Activated naive CD8-positive, alpha-beta T cell treated with anti-CD3 and anti-CD28 coated beads, Interleukin-2, amount 50 U/mL, for 16 hours (primary cell): ENCODE results near the gene KCNE4.
"Not testable (repeated sequence)": the region's sequence is repeated elsewhere in the genome, so short reads cannot be mapped to it uniquely, and the experiment has no call there.

Experiments used
- DNase-seq: peaks from one replicate; pipeline ENCODE4 v3.0.0-alpha.2; 2020; ENCODE audit warnings: low read depth, low spot score

Gene KCNE4

DNA sequence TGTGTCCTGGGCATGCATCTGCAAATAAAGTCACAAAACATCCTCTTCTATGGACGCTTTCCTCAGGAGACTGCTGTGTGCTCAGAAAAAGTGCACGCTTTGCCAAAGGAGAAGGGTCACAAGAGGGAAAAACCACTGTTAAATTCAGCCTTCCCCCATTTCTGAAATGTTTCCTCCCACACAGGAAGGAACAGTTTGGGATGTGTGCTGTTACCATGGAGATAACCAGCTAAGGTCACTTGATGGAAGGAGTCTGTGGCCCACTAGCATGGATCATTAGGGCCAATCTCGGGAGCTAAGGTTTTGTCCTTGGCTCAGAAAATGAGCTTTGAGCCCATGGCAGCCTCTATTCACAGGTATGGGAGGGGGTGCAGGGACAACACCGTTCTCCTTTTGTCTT, 5.6 kb downstream of the KCNE4 start:
- DNase-seq: no peak

DNA sequence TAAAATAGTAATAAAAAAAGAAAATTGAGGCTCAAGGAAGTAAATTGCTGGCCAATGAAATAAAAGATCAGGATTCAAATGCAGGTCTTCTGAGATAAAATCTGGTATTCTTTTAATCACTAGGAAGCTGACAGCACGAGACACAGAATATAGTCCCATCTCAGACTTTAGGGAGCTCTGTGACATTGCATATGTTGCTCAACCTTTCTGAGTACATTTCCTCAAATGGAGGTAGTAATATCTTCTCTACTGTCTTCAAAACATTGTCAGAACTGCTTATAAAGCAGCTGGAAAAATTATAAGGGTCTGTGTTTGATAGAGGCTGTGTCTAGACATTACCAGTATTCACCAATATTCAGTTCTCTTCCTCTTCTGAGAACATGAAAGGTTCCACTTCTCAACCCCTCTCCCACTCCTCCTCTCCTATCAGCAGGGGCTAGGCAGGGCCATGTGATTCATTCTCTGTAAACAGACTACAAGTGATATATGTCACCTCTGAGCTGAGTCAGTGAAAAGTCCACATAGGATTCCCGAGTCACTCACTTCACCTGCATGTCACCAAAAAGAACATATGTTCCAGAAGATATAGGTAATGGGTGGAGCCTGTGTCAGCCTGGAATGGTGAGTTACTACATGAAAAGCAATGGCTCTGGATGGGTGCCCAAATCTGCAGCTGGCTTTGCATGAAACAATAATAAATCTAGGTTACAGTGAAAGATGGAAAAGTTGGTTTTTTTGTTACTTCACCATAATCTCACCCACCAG, 7.1 kb downstream of the KCNE4 start:
- no peak for DNase-seq

DNA sequence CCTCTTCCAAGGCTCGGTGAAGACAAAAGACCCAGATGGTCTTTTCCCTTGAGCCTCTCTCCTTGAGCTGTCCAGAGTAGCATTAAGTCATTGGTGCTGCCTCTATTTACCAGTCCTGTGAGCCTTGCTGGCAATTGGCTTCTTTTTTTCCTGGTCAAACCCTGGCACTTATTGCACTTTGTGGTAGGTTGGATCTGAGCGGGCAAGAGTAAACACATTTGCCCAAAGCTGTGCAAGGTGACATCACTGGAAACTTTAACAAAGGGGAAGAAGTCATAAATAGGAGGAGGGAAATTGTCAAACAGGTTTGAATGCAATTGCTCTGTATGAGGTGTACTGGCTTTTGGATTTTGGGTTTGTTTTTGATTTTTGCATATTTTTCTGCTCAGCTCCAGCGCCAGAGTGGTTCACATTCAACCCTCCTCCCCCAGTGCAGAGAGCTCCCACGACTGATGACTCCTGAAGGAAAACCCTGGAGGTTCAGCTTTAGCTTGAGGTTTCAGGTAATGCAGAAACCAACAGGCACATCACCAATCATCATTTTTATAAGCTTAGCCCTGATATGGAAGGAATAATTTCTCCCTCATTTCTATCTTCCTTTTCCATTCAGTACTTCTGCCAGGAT, 8.3 kb downstream of the KCNE4 start:
- DNase-seq: no peak

DNA sequence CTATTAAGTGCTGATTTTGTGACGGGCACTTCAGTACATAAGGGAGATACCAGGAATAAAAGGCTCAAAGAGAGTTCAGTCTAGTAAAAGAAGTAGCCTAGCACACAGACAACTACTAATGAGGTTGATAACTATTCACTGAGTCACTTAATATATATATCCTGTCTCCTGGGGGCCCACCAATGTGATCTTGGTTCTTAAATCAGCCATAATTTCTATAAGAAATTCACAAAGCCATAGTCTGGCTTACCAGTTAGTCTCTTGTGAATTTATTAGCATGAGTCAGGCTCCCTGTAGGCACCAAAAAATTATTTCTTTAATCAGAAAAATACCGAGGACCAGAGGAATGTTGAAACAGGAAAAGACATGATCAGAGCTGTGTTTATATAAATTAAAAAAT, 10.4 kb downstream of the KCNE4 start:
- DNase-seq: no peak

DNA sequence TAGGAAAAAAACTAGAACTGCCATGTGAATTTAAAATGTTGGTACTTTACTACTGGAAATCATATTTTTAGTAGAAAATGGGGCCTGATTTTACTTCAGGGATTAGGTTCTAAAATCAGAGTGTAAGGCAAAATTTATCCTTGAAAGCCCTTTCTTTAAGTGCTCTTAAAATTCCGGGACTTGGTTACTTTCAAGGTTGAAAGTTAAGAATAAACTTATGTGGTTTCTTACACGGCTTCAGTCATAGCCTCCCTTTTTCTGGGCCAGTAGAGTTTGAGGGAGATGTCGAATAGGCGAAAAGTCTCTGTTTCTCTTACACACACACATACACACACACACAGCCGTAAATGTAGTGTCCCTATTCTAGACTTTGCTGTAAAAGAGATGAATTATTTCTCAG, 13.1 kb downstream of the KCNE4 start:
- no peak for DNase-seq

DNA sequence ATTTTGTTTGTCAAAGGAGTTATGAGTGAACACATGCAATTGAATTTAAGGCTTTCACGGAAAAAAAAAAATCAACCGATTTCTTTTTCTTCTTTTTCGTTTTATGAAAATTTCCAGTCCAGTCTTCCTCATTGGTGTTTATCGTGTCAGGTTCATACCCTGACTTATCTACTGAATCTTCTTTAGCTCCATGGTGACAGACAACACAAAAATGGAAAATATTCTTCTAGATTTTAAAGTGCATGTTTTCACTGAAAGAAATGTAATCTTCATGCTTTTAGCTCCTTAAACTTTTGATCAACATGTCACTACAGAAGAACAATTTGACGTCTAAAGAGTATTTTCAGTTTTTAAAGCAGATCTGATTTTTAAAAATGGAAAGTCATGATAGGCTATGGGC, 14.7 kb downstream of the KCNE4 start:
- DNase-seq: no peak

DNA sequence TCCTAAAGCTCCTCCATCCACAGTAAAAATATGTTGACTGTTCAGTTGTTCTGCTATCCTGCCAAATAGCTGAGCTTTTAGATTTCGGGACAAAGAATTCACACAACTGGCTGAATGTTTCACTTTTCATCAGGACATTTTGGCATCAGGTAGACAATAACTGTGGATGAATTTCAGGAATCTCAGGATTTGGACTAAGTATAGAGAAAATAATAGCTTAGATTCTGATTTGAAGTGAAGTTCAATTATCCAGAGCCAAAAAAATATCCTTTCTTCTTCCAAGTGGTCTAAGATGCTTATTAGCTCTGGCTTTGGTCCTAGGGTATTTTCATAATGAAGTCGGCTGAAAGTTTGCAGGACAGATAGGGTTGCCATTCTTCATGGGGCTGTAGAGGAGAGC, 16.1 kb downstream of the KCNE4 start:
- DNase-seq: no peak

DNA sequence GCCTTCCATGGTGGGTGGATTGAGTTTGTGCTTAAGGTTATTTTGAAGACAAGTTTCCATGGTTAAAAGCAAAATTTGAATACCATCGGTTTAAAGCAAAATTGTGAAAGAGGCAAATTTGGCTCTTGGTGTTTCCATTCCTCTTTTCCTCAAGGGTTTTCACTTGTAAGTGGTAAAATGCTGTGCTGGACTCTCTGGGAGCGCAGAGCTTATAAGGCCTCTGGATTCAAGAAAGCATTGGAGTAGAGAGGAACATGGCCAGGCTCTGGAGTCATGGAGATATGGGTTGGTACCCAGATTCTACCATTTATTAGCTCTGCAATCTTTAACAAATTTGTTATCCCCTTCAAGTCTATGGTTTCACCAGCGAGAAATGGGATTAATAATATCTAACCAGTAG, 17.5 kb downstream of the KCNE4 start:
- no peak for DNase-seq

DNA sequence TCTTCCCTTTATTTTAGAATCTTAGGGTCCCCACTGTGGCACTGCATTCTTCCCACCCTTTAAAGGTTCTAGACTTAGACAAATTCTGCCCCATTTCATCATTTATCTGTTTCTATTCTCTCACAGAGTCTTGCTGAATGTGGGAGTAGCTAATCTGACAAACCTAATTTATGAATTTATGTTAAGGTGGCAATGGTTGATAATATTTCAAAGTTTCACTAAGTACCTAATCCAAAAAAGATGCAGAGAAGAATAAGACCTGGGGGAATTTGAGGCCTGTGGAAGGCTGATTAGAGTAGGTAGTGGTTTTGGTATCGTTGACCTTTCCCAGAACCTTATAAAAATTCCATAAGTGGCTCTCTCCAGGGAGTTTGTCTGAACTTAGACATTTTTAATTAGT, 18.0 kb downstream of the KCNE4 start:
- no peak for DNase-seq

DNA sequence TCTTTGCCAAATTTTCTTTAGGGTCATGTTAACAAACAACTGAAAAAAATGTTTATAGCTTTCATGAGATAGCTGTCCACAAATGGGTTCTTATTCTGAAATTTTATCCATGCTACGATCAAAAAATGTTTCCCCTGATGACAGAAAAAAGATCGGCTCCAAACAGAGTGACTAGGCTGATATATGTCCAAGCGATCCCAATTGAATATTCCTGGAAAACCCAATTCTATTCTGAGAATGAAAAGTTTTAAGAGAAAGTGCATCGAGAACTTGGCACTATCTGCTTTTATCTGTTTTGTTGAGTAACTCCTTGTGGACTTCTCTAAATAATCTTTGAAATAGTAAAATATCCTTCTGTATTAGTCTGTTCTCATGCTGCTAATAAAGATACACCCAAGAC, 19.1 kb downstream of the KCNE4 start:
- DNase-seq: no peak

DNA sequence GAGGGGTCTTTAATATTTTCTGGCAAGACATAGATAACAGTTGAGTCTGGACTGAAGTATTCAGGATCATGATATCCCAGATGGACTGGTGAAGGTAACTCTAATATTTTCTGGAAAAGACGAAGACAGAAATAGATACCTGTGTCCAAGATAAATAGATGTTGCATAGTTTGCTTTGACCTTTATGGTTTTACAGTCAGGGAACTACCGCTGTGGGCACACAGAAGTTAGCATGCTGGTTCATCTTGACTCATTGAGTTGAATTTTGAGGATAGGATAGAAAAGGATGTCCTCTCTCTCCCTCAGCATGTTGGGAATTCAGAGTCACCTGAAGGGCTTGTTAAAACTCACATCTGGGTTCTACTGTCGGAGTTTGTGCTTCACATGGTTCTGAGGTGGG, 20.8 kb downstream of the KCNE4 start:
- DNase-seq: no peak

DNA sequence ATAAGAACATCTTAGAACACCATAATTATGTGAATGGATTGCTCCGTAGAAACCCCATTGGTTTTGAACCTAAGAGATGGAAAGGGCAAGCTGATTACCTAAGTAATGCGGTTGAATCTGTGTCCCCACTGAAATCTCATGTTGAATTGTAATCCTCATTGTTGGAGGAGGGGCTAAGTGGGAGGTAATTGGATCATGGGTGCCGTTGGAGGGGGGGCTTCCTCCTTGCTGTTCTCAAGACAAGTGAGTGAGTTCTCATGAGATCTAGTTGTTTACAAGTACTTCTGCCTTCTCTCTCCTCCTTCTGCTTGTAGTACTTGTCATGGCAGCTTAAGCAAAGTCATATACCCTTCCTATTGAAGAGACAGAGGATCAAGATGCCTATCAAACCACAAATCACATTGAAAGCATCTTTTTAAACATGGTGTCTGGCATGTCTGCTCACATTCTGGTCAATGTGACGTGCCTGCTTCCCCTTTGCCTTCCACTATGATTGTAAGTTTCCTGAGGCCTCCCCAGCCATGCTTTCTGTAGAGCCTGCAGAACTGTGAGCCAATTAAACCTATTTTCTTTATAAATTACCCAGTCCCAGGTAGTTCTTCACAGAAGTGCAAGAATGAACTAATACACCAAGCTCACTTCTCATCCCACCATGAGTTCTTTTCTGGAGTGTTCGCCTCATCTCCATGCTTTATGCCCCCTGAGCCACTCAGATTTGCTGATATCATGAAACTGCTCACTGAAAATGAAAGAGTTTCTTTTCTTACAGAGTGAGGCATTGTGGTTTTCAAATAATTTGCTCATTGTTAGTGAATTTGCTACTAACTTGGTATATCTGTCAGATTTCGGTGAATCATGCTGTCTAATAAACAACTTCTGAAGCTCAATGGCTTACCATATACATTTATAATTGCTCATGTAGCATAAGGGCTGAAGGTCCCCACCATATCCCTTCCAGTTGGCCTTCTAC, 23.6 kb downstream of the KCNE4 start:
- DNase-seq: no peak

DNA sequence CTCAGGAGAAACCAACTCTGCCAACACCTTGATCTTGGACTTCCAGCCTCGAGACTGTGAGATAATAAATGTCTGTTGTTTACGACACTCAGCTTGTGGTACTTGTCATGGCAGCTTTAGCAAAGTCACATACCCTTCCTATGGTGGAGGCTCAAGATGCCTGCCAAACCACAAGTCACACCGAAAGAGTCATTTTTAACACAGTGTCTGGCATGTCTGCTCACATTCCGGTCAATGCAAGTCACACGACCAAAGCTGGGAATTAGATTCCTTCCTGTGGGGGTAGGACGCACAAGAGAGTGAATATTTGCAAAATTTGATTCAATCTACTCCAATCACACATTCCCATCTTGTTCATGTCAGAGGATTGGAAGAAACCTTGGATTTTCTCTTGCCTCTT, 24.6 kb downstream of the KCNE4 start:
- DNase-seq: no peak

DNA sequence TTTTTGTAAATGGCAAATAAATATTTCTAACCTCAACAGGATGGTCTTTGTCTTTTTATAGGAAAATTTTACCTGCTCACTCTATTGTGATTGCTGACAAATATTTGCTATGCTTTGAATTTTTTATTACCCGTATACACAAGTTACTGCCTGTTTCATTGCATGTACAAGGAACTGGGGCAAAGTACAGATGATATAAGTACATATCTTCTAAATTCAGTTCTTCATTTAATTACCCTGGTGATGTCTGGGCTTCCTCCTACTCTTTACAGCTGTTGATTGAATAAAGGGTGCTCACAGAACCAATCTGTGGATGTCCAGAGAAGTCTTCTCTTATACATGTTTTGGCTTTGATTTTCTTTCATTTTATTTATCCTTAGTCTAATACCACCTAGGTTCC, 26.5 kb downstream of the KCNE4 start:
- DNase-seq: no peak

DNA sequence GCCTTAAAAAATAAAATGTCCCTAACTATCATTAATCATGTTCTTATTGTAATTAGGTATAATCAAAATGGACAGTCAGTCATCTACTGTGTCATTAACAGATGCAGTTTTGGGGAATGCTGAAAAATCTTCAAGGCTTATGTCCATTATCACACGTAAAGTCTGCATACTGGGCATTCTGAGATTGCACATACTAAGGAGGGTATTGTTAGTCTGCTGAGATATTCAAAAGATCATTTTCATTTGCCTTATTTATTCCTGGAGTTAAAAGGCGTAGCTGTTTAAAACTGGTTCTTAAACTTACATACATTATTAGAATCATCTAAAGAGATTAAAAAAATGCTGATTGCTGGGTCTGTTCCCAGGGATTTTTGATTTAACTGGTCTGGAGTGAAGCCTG, 27.4 kb downstream of the KCNE4 start:
- no peak for DNase-seq

DNA sequence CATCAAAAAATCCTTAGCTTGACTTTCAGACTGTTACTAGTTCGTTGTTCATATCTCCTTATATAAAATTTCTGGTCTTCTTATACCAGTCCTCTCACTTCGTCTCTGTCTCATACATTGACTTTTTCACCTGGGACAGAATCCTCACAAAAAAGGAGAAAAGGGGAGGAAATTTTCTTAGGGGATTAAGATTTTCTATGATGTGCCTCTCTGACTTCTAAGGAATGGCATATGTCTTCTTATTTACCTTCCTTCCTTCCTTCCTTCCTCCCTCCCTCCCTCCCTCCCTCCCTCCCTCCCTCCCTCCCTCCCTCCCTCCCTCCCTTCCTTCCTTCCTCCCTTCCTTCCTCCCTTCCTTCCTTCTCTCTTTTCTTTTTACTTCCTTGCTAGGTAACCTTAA, 27.9 kb downstream of the KCNE4 start:
- DNase-seq: no peak

DNA sequence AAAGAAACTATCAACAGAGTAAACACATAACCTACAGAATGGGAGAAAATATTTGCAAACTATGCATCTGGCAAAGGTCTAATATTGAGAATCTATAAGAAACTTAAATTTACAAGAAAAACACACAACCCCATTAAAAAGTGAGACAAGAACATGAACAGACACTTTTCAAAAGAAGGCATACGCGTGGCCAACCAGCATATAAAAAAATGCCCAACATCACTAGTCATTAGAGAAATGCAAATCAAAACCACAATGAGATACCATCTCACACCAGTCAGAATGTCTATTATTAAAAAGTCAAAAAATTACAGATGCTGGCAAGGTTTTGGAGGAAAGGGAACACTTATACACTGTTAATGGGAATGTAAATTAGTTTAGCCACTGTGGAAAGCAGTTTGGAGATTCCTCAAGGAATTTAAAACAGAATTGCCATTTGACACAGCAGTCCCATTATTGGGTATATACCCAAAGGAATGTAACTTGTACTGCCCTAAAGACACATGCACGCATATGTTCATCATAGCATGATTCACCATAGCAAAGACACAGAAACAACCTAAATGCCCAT, 28.9 kb downstream of the KCNE4 start:
- not testable (repeated sequence) for DNase-seq

DNA sequence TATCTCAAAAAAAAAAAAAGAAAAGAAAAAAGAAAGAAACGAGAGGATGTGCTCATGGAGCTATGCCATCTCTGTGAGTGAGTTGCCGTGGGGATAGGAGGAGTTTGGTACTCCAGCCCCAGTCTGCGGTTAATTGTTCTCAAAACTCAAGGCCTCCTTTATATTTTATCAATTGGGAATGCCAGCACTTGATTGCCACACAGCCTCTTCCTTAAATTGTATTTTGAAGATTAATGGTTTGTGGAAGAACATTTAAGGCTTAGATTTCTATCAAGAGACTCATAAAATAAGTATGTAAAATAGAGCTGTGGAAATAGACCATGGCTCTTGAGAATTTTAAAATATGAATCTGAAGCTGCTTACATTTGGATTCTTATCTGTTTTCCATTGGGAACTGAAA, 29.8 kb downstream of the KCNE4 start:
- no peak for DNase-seq

DNA sequence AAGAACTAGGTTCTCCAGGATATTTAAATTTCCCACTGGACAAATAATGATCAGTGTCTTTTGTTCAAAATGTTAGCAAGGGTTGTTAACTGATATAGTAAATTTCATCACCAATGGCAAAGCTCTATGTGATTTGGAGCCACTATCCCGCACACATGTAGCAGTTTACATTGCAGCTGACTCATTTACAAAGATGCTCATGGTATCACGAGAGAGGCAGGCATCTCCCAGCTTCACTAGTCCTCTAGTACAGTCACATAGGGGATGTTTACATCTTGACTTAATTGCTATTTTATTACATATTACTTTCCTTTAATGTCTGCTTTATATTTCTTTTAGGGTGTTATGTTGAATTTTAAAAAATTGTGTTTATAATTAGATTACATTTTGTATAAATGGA, 30.7 kb downstream of the KCNE4 start:
- DNase-seq: no peak

DNA sequence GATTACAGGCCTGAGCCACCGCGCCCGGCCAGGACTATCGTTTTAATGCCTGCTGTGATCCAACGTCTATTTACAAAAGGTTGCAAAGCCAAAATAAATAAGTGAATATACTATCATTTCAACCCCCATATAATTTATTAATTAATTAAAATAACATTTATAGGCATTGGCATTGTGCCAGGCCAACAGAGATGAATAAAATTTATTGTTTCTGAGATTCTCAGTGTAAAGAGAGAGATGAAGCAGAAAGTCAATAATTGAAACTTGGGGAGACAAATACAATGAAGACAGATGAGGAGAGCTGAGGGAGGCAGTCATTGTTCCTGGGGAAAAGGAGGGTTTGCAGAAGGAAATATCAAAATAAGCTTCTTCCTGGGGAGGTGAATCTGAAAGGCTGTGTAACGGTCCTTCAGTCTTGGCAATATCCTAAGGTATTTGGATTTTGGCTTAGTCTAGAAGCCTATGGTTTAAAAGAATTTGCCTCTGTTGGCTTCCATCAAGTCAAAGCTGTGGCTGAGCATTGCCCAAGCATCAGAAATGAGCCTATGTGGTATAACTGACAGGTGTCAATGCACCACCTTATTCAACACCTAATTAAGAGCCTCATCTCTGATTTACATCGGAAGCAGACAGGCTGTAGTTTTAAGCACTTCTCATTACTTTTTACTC, 31.5 kb downstream of the KCNE4 start:
- no peak for DNase-seq

DNA sequence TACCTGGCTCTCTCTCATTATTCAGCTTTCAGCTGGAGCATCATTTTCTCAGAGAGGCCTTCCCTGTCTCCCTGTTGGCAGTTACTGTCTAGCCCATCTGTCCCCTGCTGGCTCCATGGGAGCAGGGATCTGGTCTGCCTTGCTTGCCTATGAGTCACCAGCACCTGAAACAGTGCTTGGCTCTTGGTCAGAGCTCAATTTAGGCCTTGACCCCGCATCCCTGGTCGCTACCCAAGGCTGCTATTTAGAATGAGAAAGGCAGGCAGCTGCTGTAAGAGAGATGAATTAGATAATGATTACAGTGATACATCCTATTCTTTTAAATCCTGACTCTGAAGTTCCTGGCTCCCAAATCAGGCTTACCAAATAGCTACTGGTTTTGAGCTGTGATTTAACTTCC, 32.9 kb downstream of the KCNE4 start:
- no peak for DNase-seq
